WTC11 (cell line): ENCODE data around the gene PCDHB9.

Experiments used
- CTCF ChIP-seq: fragments of 200-600 bp; IDR thresholded peaks from 2 replicates; pipeline ENCODE4 v1.8.0; 2022; ENCODE audit warnings: antibody characterized with exemption
- NR3C1 ChIP-seq: sonication (generic); formaldehyde crosslinking; conservative IDR thresholded peaks from 2 replicates; pipeline ENCODE4 v1.8.1; 2023; ENCODE audit warnings: low read depth, mild to moderate bottlenecking, missing genetic modification reagents

DNA sequence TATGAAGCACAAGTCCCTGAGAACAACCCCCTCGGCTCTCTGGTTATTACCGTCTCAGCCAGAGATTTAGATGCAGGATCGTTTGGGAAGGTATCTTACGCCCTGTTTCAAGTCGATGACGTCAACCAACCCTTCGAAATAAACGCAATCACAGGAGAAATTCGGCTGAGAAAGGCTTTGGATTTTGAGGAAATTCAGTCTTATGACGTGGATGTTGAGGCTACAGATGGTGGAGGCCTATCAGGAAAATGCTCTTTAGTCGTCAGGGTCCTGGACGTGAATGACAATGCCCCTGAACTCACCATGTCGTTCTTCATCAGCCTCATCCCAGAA lies 36.0 kb upstream of the PCDHB9 start:
- no peak for TF ChIP-seq CTCF
- no peak for TF ChIP-seq NR3C1 (CRISPR knock-in tag)
